Astrocyte of the spinal cord (primary cell): ENCODE results near the gene IL36B.

ENCODE experiments used
- DNase-seq: peaks from one replicate; pipeline ENCODE4 v3.0.0; 2011; ENCODE audit warnings: low read depth, low spot score
- H3K4me3 ChIP-seq: 2 replicates; pipeline ENCODE4 v1.5.1; 2011; ENCODE audit warnings: low read depth, mild to moderate bottlenecking, low read length, moderate library complexity
- CTCF ChIP-seq: IDR thresholded peaks from 2 replicates; pipeline ENCODE4 v1.5.1; 2012; ENCODE audit warnings: low read depth, mild to moderate bottlenecking, low read length, inconsistent platforms
- in situ Hi-C: cut with HindIII; loops from 2 replicates; pipeline ENCODE4 v1.10.0; 2017; ENCODE audit warnings: low sequenced_read_pairs

IL36B gene

GRCh38 chr2:113028112-113028511 lies 24.6 kb downstream of the IL36B start:
- no peak for DNase-seq
- TF ChIP-seq CTCF, result no peak
- H3K4me3 ChIP-seq, result no peak overlapping the region
- in situ Hi-C loops, result no loop called here

- DNase-seq, result no peak
- no peak for TF ChIP-seq CTCF
- H3K4me3 ChIP-seq, result no peak overlapping the region
- in situ Hi-C loops, result no loop called here
Measured at GRCh38 chr2:113027691-113028090, 25.0 kb downstream of the IL36B start.

GRCh38 chr2:113025737-113026136 lies 26.9 kb downstream of the IL36B start:
- DNase-seq, result no peak
- in situ Hi-C loops, result no loop called here
- no peak overlapping the region for H3K4me3 ChIP-seq
- no peak for TF ChIP-seq CTCF

GRCh38 chr2:113024764-113025163 lies 27.9 kb downstream of the IL36B start:
- TF ChIP-seq CTCF, result no peak
- no peak overlapping the region for H3K4me3 ChIP-seq
- DNase-seq, result no peak

GRCh38 chr2:113021312-113021711 lies 31.4 kb downstream of the IL36B start:
- TF ChIP-seq CTCF, result no peak
- H3K4me3 ChIP-seq, result no peak overlapping the region
- no peak for DNase-seq
- in situ Hi-C loops, result no loop called here

More at GRCh38 chr2:113024764-113025163, 27.9 kb downstream of the IL36B start:
- in situ Hi-C loops, result no loop called here

- no peak for TF ChIP-seq CTCF
- in situ Hi-C loops, result no loop called here
- no peak overlapping the region for H3K4me3 ChIP-seq
- DNase-seq, result no peak
Measured at GRCh38 chr2:113018509-113018908, 34.2 kb downstream of the IL36B start.

GRCh38 chr2:113015655-113016054 lies 37.0 kb downstream of the IL36B start:
- H3K4me3 ChIP-seq, result no peak overlapping the region
- TF ChIP-seq CTCF, result no peak
- in situ Hi-C loops, result no loop called here
- no peak for DNase-seq
